Right atrium auricular region (tissue), 2 donors: ENCODE data around the gene LAMTOR2. TPM values are rescaled to one million over a fixed set of nuclear protein-coding genes. Genes with fewer than 3 reads are reported as not detected.

ENCODE experiments used
- DNase-seq: peaks from one replicate; pipeline ENCODE4 v3.0.0-alpha.2; 2019; ENCODE audit warnings: low spot score
- H3K27ac ChIP-seq, 2 donors: fragments of 200-600 bp; sonication (generic); 1 replicate in 1 of 2; 2 replicates in 1 of 2; pipeline ENCODE4 v1.5.1; 2016 to 2019
- H3K27me3 ChIP-seq, 2 donors: fragments of 200-600 bp; sonication (generic); one replicate each; pipeline versions ENCODE4 v1.5.1 to v1.6.0; 2017 to 2019
- H3K36me3 ChIP-seq: fragments of 200-600 bp; sonication (generic); one replicate; pipeline ENCODE4 v1.5.1; 2016
- H3K4me1 ChIP-seq, 2 donors: fragments of 200-600 bp; sonication (generic); one replicate each; pipeline versions ENCODE4 v1.5.1 to v1.6.0; 2017 to 2019
- H3K4me3 ChIP-seq, 2 donors: fragments of 200-600 bp; sonication (generic); 1 replicate in 1 of 2; 2 replicates in 1 of 2; pipeline ENCODE4 v1.5.1; 2017 to 2019; ENCODE audit warnings: mild to moderate bottlenecking in 1 of 2, moderate library complexity in 1 of 2
- H3K9me3 ChIP-seq, 2 donors: fragments of 200-600 bp; sonication (generic); one replicate each; pipeline ENCODE4 v1.5.1; 2019
- total RNA-seq, 2 donors: library from RNA; depleted of rRNA; stranded (reverse); fragments of >200 nt; gene quantifications; one replicate each; pipeline ENCODE4 v1.1.0, GENCODE V29; 2016
- TF ChIP-seq, protein P1 (sequence below), 2 donors: fragments of 200-600 bp; sonication (generic); IDR thresholded peaks; one replicate each; pipeline ENCODE4 v1.5.1; 2019; ENCODE audit warnings: antibody characterized with exemption in 2 of 2

LAMTOR2 gene
- total RNA-seq, 2 donors from 2014 or later = 46.1 to 50.7 TPM

DNA sequence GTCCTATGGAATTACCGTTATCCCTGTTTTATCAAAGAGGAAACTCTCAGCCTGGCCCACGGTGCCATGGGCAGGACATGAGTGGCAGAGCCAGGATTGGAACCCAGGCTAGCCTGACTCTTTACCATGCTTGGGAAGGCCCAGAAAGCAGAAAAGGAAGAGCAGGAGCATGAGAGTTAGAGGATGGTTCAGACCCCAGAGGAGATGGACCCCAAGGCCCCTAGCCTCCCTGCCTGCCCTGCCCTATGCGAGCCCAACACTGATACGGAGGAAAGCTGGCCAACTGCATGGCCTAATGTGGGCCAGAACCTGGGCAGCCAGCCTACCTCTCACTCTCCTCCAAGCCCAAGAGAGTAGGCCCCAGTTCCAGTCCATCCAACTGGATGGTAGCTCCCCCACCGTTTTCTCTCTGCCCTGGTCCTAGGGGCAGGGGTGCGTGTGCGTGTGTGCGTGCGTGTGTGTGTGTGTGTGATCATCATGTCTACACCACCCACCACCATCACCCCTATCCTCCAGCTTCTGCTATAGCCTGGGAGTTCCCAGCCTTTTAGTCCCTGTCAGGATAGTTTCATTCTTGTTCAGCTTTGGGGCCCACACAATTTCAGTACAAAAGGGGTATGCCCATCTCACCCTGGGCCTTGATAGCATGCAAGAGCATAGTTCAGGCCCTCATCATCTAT lies 43.1 kb downstream of the LAMTOR2 start:
- no peak overlapping the region for H3K4me3 ChIP-seq
- H3K9me3 ChIP-seq = no peaks in the 10 kb centered on the region
- no peaks in the 10 kb centered on the region for H3K27me3 ChIP-seq
- H3K4me1 ChIP-seq = peaks cover 0 to 48% of the 10 kb centered on the region in 2 donors
- TF ChIP-seq, protein P1, sequence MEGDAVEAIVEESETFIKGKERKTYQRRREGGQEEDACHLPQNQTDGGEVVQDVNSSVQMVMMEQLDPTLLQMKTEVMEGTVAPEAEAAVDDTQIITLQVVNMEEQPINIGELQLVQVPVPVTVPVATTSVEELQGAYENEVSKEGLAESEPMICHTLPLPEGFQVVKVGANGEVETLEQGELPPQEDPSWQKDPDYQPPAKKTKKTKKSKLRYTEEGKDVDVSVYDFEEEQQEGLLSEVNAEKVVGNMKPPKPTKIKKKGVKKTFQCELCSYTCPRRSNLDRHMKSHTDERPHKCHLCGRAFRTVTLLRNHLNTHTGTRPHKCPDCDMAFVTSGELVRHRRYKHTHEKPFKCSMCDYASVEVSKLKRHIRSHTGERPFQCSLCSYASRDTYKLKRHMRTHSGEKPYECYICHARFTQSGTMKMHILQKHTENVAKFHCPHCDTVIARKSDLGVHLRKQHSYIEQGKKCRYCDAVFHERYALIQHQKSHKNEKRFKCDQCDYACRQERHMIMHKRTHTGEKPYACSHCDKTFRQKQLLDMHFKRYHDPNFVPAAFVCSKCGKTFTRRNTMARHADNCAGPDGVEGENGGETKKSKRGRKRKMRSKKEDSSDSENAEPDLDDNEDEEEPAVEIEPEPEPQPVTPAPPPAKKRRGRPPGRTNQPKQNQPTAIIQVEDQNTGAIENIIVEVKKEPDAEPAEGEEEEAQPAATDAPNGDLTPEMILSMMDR (IDR thresholded peaks at IDR 0.05) = no peak
- H3K36me3 ChIP-seq = no peaks in the 10 kb centered on the region
- H3K27ac ChIP-seq = peak overlapping the region; percentile 87 to 88
- DNase-seq = no peak

GRCh38 chr1:156098784-156099183 lies 44.2 kb downstream of the LAMTOR2 start:
- Histone ChIP-seq H3K4me3 (no peak overlapping the region), H3K27ac (peak overlapping the region in 1 of 2 donors; percentile 18), H3K36me3 (no peaks in the 10 kb centered on the region), H3K9me3 (no peaks in the 10 kb centered on the region), H3K27me3 (no peaks in the 10 kb centered on the region), H3K4me1 (peaks cover 0 to 60% of the 10 kb centered on the region in 2 donors)
- TF ChIP-seq, protein P1 (IDR thresholded peaks at IDR 0.05) = no peak
- DNase-seq = no peak

GRCh38 chr1:156099282-156099681 lies 44.7 kb downstream of the LAMTOR2 start:
- Histone ChIP-seq H3K9me3 (no peaks in the 10 kb centered on the region), H3K4me1 (peaks cover 0 to 65% of the 10 kb centered on the region in 2 donors), H3K27ac (no peak overlapping the region), H3K4me3 (no peak overlapping the region), H3K36me3 (no peaks in the 10 kb centered on the region), H3K27me3 (no peaks in the 10 kb centered on the region)
- TF ChIP-seq, protein P1 (IDR thresholded peaks at IDR 0.05) = no peak
- no peak for DNase-seq

GRCh38 chr1:156100205-156100995 lies 45.8 kb downstream of the LAMTOR2 start:
- no peak for DNase-seq
- no peaks in the 10 kb centered on the region for H3K27me3 ChIP-seq
- no peak overlapping the region for H3K27ac ChIP-seq
- H3K9me3 ChIP-seq = no peaks in the 10 kb centered on the region
- no peaks in the 10 kb centered on the region for H3K36me3 ChIP-seq
- no peak overlapping the region for H3K4me3 ChIP-seq
- TF ChIP-seq, protein P1 (IDR thresholded peaks at IDR 0.05) = no peak
- H3K4me1 ChIP-seq = peaks cover 0 to 76% of the 10 kb centered on the region in 2 donors

DNA sequence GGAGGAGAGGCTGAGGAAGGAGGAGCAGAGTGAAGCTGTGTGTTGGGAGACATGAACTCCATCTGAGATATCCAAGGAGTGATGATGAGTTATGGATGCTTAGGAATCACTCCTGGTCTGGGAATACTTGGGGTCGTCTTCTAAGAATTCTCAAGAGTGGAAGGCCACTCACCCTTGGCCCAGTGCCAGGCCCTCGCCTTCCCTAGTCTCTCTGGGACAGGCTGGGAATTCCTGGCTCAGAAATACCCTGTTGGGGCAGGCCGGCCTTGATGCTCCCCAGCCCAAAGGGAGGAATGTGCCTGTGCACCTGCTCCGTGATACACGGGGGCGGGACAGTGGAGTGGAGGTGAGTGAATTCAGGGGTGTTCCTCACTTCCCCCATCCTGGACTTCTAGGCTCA lies 47.3 kb downstream of the LAMTOR2 start:
- Histone ChIP-seq H3K9me3 (no peaks in the 10 kb centered on the region), H3K27ac (peak overlapping the region; percentile 95 to 99), H3K4me1 (peaks cover 0 to 75% of the 10 kb centered on the region in 2 donors), H3K36me3 (no peaks in the 10 kb centered on the region), H3K4me3 (no peak overlapping the region), H3K27me3 (no peaks in the 10 kb centered on the region)
- no peak for DNase-seq
- TF ChIP-seq, protein P1 (IDR thresholded peaks at IDR 0.05) = no peak
